Ishikawa (cell line): ENCODE measurements around the gene ZMIZ1.

Experiments used
- CEBPB ChIP-seq: IDR thresholded peaks from 2 replicates; pipeline ENCODE4 v1.6.1; 2012
- CREB1 ChIP-seq: IDR thresholded peaks from 2 replicates; pipeline ENCODE4 v1.6.1; 2012; ENCODE audit warnings: low read depth
- EGR1 ChIP-seq: IDR thresholded peaks from 2 replicates; pipeline ENCODE4 v1.6.1; 2012
- EP300 ChIP-seq: IDR thresholded peaks from 2 replicates; pipeline ENCODE4 v1.6.1; 2012; ENCODE audit warnings: borderline replicate concordance
- FOXM1 ChIP-seq: IDR thresholded peaks from 2 replicates; pipeline ENCODE4 v1.6.1; 2012; ENCODE audit warnings: low read depth, borderline replicate concordance
- MAX ChIP-seq: IDR thresholded peaks from 2 replicates; pipeline ENCODE4 v1.6.1; 2012
- NFIC ChIP-seq: IDR thresholded peaks from 2 replicates; pipeline ENCODE4 v1.6.1; 2012
- RAD21 ChIP-seq: IDR thresholded peaks from 2 replicates; pipeline ENCODE4 v1.6.1; 2012; ENCODE audit warnings: low read depth
- REST ChIP-seq: IDR thresholded peaks from 2 replicates; pipeline ENCODE4 v1.6.1; 2012; ENCODE audit warnings: low read depth, mild to moderate bottlenecking
- TAF1 ChIP-seq: IDR thresholded peaks from 2 replicates; pipeline ENCODE4 v1.6.1; 2012; ENCODE audit warnings: low read depth, mild to moderate bottlenecking
- TCF12 ChIP-seq: IDR thresholded peaks from 2 replicates; pipeline ENCODE4 v1.6.1; 2012; ENCODE audit warnings: low read depth
- TEAD4 ChIP-seq: IDR thresholded peaks from 2 replicates; pipeline ENCODE4 v1.6.1; 2012
- USF1 ChIP-seq: IDR thresholded peaks from 2 replicates; pipeline ENCODE4 v1.6.1; 2012
- YY1 ChIP-seq: IDR thresholded peaks from 2 replicates; pipeline ENCODE4 v1.6.1; 2012; ENCODE audit warnings: low read depth
- ZBTB7A ChIP-seq: IDR thresholded peaks from 2 replicates; pipeline ENCODE4 v1.6.1; 2012; ENCODE audit warnings: low read depth

ZMIZ1 gene

GRCh38 chr10:79336276-79336675, 267.5 kb downstream of the ZMIZ1 start:
- TF ChIP-seq FOXM1 (no peak; the same call in 1 of the 2 replicates), RAD21 (peak; percentile 21), CREB1 (no peak), TAF1 (no peak), NFIC (peak; percentile 51; the same call in 1 of the 2 replicates), ZBTB7A (no peak), EGR1 (no peak), MAX (no peak), REST (no peak), CEBPB (no peak), EP300 (no peak; the same call in none of the 2 replicates), YY1 (0 out of 2 replicates have a peak, but pooled peaks have one; percentile 46), TEAD4 (peak; percentile 78), TCF12 (no peak), USF1 (peak; percentile 13; the same call in 1 of the 2 replicates)

- TF ChIP-seq ZBTB7A, result no peak
- TF ChIP-seq NFIC, result peak; percentile 97
- TF ChIP-seq RAD21, result peak; percentile 21; the same call in 1 of the 2 replicates
- 0 out of 2 replicates have a peak, but pooled peaks have one; percentile 16 for TF ChIP-seq CREB1
- TF ChIP-seq REST, result peak; percentile 51; the same call in 1 of the 2 replicates
- TF ChIP-seq MAX, result peak; percentile 95
- TF ChIP-seq CEBPB, result peak; percentile 63; the same call in 1 of the 2 replicates
- TF ChIP-seq EGR1, result peak; percentile 27; the same call in 1 of the 2 replicates
- TF ChIP-seq FOXM1, result peak; percentile 97
- no peak for TF ChIP-seq TAF1
- TF ChIP-seq TEAD4, result peak; percentile 95
- TF ChIP-seq YY1, result peak; percentile 69
- peak; percentile 96 for TF ChIP-seq USF1
- peak; percentile 99 for TF ChIP-seq EP300
- TF ChIP-seq TCF12, result peak; percentile 100
Observed at GRCh38 chr10:79336739-79337138, 268.0 kb downstream of the ZMIZ1 start.

GRCh38 chr10:79339266-79339665, 270.5 kb downstream of the ZMIZ1 start:
- TF ChIP-seq RAD21 (no peak), CREB1 (no peak), NFIC (no peak)

GRCh38 chr10:79340646-79341244, 272.0 kb downstream of the ZMIZ1 start:
- TF ChIP-seq ZBTB7A (no peak), TCF12 (no peak), NFIC (no peak), RAD21 (no peak), USF1 (no peak), TEAD4 (no peak), CREB1 (no peak), MAX (no peak), EGR1 (no peak), REST (no peak)
